ENCODE measurements around the gene CPSF2.
"Not testable (repeated sequence)": the region's sequence is repeated elsewhere in the genome, so short reads cannot be mapped to it uniquely, and the experiment has no call there.

The CPSF2 gene

GRCh38 chr14:92204792-92205191, 83.0 kb downstream of the CPSF2 start:
- H3K9me3 ChIP-seq (ENCODE audit: control insufficient read depth in 1 of 2, low read length in 2 of 2): no peaks in the 10 kb centered on the region
- no peak overlapping the region for H3K27ac ChIP-seq (ENCODE audit: low read length)
- H3K4me3 ChIP-seq (ENCODE audit: low read depth in 1 of 2, low read length in 2 of 2): no peak overlapping the region
- H3K36me3 ChIP-seq (ENCODE audit: control insufficient read depth in 1 of 2, insufficient read depth in 2 of 2, low read length in 2 of 2): no peaks in the 10 kb centered on the region
- no peaks in the 10 kb centered on the region for H3K27me3 ChIP-seq (ENCODE audit: low read depth, low read length)
- no peaks in the 10 kb centered on the region for H3K4me1 ChIP-seq (ENCODE audit: control insufficient read depth in 1 of 2, insufficient read depth in 2 of 2, low read length in 2 of 2)

DNA sequence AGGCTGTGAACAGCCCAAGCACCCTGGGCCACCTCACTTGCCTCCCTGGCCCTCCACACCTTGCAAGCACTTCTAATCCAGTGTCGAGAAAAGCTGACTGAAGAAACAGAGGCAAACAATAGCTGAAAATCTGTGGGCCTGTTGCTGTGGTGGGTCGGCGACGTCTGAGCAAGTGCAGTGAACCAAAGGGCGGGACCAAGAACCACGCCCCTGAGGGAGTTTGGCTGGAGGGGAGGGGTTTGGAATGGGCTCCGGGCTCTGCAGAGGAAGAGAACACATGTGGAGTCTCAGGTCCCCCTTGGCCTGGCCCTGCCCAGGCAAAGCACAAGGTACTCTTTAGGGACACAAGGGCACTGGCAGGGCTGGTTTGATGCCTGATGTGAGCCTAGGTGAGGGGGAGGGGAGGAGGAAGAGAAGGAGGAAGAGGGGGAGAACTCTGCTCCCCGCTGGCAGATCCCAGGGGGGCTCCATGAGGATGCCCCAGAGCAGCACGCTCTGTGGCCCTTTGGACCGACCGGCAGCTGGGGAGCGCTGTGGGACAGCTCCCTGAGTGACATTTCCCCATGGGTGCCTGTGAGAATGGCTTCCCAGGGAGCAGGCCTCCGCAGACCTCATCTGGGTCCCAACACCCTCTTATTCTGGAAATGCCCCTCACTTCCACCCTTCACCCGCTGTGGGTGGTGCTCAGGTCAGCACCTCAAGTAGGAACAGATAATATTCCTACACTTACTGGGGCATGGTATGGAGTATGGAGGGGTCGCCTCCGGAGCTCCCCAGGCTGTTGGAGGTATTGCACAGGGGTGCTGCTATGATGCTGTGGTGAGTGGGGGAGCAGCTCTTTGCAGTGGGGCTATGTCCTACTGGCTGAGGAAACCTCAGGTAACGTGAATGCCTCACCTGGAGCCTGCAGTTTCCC, 85.5 kb downstream of the CPSF2 start:
- H3K36me3 ChIP-seq (ENCODE audit: control insufficient read depth in 1 of 2, insufficient read depth in 2 of 2, low read length in 2 of 2): no peaks in the 10 kb centered on the region
- H3K9me3 ChIP-seq (ENCODE audit: control insufficient read depth in 1 of 2, low read length in 2 of 2): no peaks in the 10 kb centered on the region
- H3K4me3 ChIP-seq (ENCODE audit: low read depth in 1 of 2, low read length in 2 of 2): no peak overlapping the region
- no peaks in the 10 kb centered on the region for H3K27me3 ChIP-seq (ENCODE audit: low read depth, low read length)
- no peak overlapping the region for H3K27ac ChIP-seq (ENCODE audit: low read length)
- no peaks in the 10 kb centered on the region for H3K4me1 ChIP-seq (ENCODE audit: control insufficient read depth in 1 of 2, insufficient read depth in 2 of 2, low read length in 2 of 2)

DNA sequence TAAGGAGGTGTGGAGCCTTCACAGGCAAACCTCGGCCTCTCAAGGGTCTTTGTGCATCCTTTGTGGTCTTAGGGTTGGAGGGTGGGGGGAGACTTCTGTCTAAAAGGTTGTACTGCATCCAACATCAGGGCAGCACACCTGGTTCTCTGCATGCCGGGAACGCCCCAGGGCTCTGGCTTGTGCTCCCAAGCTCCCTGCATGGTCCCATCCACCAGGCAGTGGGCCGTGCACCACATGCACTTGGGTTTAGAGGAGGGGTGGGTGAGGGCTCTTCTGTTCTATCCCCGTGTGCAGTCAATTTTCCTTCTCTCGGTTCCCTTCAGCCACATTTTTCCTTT, 86.1 kb downstream of the CPSF2 start:
- Histone ChIP-seq H3K4me1 (ENCODE audit: control insufficient read depth in 1 of 2, insufficient read depth in 2 of 2, low read length in 2 of 2) (no peaks in the 10 kb centered on the region), H3K27ac (ENCODE audit: low read length) (no peak overlapping the region), H3K9me3 (ENCODE audit: control insufficient read depth in 1 of 2, low read length in 2 of 2) (no peaks in the 10 kb centered on the region), H3K4me3 (ENCODE audit: low read depth in 1 of 2, low read length in 2 of 2) (no peak overlapping the region), H3K36me3 (ENCODE audit: control insufficient read depth in 1 of 2, insufficient read depth in 2 of 2, low read length in 2 of 2) (no peaks in the 10 kb centered on the region), H3K27me3 (ENCODE audit: low read depth, low read length) (no peaks in the 10 kb centered on the region)

DNA sequence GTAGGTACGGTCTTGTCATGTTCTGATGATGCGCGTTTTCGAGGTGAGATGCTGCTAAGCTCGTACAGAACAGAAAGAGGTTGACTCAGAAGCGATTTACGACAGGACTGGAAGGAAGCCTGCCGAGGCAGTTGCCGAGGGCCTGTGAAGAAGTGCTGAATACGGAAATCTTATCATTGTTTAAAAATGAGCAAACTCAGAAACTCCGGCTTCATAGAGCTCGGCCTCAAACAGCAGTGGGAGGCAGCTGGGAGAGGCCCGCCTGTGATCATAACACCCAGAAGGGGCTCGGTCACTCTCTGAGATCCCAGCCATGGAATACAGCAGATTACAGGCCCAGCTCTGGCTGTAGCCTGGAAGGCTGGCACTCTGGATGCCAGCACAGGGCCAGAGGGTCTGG, 87.4 kb downstream of the CPSF2 start:
- H3K27ac ChIP-seq (ENCODE audit: low read length): no peak overlapping the region
- no peaks in the 10 kb centered on the region for H3K4me1 ChIP-seq (ENCODE audit: control insufficient read depth in 1 of 2, insufficient read depth in 2 of 2, low read length in 2 of 2)
- no peaks in the 10 kb centered on the region for H3K27me3 ChIP-seq (ENCODE audit: low read depth, low read length)
- no peaks in the 10 kb centered on the region for H3K36me3 ChIP-seq (ENCODE audit: control insufficient read depth in 1 of 2, insufficient read depth in 2 of 2, low read length in 2 of 2)
- no peak overlapping the region for H3K4me3 ChIP-seq (ENCODE audit: low read depth in 1 of 2, low read length in 2 of 2)
- H3K9me3 ChIP-seq (ENCODE audit: control insufficient read depth in 1 of 2, low read length in 2 of 2): no peaks in the 10 kb centered on the region

DNA sequence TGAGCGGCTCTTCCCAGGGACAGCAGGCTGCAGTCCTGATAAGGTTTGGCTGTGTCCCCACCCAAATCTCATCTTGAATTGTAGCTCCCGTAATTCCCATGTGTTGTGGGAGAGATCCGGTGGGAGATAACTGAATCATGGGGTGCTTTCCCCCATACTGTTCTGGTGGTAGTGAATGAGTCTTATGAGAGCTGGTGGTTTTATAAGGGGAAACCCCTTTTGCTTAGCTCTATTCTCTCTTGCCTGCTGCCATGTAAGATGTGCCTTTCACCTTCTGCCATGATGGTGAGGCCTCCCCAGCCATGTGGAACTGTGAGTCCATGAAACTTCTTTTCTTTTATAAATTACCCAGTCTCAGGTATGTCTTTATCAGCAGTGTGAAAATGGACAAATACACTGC, 91.4 kb downstream of the CPSF2 start:
- not testable (repeated sequence) for H3K4me3 ChIP-seq (ENCODE audit: low read depth in 1 of 2, low read length in 2 of 2); H3K4me1 ChIP-seq (ENCODE audit: control insufficient read depth in 1 of 2, insufficient read depth in 2 of 2, low read length in 2 of 2); H3K27me3 ChIP-seq (ENCODE audit: low read depth, low read length); H3K36me3 ChIP-seq (ENCODE audit: control insufficient read depth in 1 of 2, insufficient read depth in 2 of 2, low read length in 2 of 2); H3K9me3 ChIP-seq (ENCODE audit: control insufficient read depth in 1 of 2, low read length in 2 of 2); H3K27ac ChIP-seq (ENCODE audit: low read length)

- H3K9me3 ChIP-seq (ENCODE audit: control insufficient read depth in 1 of 2, low read length in 2 of 2): no peaks in the 10 kb centered on the region
- no peak overlapping the region for H3K4me3 ChIP-seq (ENCODE audit: low read depth in 1 of 2, low read length in 2 of 2)
- no peak overlapping the region for H3K27ac ChIP-seq (ENCODE audit: low read length)
- no peaks in the 10 kb centered on the region for H3K36me3 ChIP-seq (ENCODE audit: control insufficient read depth in 1 of 2, insufficient read depth in 2 of 2, low read length in 2 of 2)
- H3K27me3 ChIP-seq (ENCODE audit: low read depth, low read length): no peaks in the 10 kb centered on the region
- H3K4me1 ChIP-seq (ENCODE audit: control insufficient read depth in 1 of 2, insufficient read depth in 2 of 2, low read length in 2 of 2): no peaks in the 10 kb centered on the region
Observed at GRCh38 chr14:92215579-92215978, 93.8 kb downstream of the CPSF2 start.

- H3K9me3 ChIP-seq (ENCODE audit: control insufficient read depth in 1 of 2, low read length in 2 of 2): no peaks in the 10 kb centered on the region
- no peaks in the 10 kb centered on the region for H3K36me3 ChIP-seq (ENCODE audit: control insufficient read depth in 1 of 2, insufficient read depth in 2 of 2, low read length in 2 of 2)
- H3K27ac ChIP-seq (ENCODE audit: low read length): no peak overlapping the region
- H3K4me3 ChIP-seq (ENCODE audit: low read depth in 1 of 2, low read length in 2 of 2): no peak overlapping the region
- H3K4me1 ChIP-seq (ENCODE audit: control insufficient read depth in 1 of 2, insufficient read depth in 2 of 2, low read length in 2 of 2): no peaks in the 10 kb centered on the region
- H3K27me3 ChIP-seq (ENCODE audit: low read depth, low read length): no peaks in the 10 kb centered on the region
Observed at GRCh38 chr14:92217936-92218335, 96.2 kb downstream of the CPSF2 start.
